Measurements from ENCODE around the gene SLC35E2B. TPM values are rescaled to one million over a fixed set of nuclear protein-coding genes. Genes with fewer than 3 reads are reported as not detected.
"Not testable (repeated sequence)": the region's sequence is repeated elsewhere in the genome, so short reads cannot be mapped to it uniquely, and the experiment has no call there.

Gene SLC35E2B
- total RNA-seq, 4 donors from 2014 or later, result 63.4 to 202 (median 83.9) TPM

DNA sequence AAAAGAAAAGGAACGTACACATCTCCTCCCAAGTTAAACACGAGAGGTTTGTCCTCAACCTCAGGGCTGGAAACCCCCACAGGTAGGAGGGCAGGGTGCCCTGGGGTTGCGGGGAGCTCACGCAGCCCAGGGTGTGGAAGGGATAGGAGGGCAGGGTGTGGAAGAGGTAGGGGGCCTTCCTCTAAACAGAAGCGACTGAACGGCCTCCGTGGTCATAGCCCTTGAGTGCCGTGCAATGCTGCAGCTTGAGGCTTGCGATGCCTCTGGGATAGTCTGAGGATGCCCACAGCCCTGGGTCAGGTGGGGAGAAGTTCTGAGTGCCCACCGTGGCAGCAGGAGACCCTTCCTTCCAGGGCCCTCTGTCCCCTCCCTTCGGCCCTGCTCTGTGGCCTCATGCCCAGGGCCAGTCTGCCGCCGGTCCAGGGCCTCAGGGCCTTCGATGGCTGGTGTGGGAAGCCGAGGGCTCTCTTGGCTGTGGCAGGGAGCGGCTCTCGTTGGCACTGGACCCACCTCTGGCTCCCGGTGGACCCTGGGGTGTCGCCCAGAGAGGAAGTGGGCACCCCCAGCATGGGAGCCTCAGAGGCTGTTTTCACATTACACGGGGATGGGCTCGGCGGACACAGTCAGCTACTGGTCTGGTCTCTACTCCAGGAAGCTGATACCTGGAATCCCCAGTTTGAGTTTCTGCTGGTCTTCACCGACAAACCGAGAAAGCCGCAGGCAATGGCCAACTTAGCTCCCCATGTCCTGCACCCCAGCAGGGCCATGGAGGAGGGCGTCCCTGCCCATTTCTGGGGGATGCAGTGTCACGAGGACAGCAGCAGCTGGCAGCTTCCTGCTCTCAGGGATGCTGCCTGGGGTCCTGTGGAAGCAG lies 27.4 kb downstream of the SLC35E2B start:
- intact Hi-C loops (cut with DNase I; ENCODE audit: low total_unique reads) (no loop called here), in situ Hi-C loops (cut with MboI; ENCODE audit: low pct_ligation_motif_present in 1 of 4, low pct_unique_long_range_greater_than_20kb in 1 of 4, low sequenced_read_pairs in 3 of 4) (no loop called here)
- no peaks in the 10 kb centered on the region for H3K9me3 ChIP-seq
- DNase-seq, result no peak
- H3K27me3 ChIP-seq, result no peaks in the 10 kb centered on the region
- peaks cover 0 to 11% (median 6%) of the 10 kb centered on the region in 4 donors for H3K4me1 ChIP-seq
- peaks cover 0 to 34% (median 14%) of the 10 kb centered on the region in 4 donors for H3K36me3 ChIP-seq
- H3K27ac ChIP-seq, result no peak overlapping the region
- H3K4me3 ChIP-seq, result no peak overlapping the region
- 80 to 92% methylated on average over 2 to 21 of the region's 27 CpGs for WGBS, 2 donors (ENCODE audit: low coverage in 1 of 2)
- TF ChIP-seq POLR2AphosphoS5 (IDR thresholded peaks at IDR 0.05) (no peak), EP300 (IDR thresholded peaks at IDR 0.05; ENCODE audit: low read depth) (no peak), POLR2A (IDR thresholded peaks at IDR 0.05) (no peak)
- TF ChIP-seq, protein P1, sequence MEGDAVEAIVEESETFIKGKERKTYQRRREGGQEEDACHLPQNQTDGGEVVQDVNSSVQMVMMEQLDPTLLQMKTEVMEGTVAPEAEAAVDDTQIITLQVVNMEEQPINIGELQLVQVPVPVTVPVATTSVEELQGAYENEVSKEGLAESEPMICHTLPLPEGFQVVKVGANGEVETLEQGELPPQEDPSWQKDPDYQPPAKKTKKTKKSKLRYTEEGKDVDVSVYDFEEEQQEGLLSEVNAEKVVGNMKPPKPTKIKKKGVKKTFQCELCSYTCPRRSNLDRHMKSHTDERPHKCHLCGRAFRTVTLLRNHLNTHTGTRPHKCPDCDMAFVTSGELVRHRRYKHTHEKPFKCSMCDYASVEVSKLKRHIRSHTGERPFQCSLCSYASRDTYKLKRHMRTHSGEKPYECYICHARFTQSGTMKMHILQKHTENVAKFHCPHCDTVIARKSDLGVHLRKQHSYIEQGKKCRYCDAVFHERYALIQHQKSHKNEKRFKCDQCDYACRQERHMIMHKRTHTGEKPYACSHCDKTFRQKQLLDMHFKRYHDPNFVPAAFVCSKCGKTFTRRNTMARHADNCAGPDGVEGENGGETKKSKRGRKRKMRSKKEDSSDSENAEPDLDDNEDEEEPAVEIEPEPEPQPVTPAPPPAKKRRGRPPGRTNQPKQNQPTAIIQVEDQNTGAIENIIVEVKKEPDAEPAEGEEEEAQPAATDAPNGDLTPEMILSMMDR (IDR thresholded peaks at IDR 0.05), result no peak

DNA sequence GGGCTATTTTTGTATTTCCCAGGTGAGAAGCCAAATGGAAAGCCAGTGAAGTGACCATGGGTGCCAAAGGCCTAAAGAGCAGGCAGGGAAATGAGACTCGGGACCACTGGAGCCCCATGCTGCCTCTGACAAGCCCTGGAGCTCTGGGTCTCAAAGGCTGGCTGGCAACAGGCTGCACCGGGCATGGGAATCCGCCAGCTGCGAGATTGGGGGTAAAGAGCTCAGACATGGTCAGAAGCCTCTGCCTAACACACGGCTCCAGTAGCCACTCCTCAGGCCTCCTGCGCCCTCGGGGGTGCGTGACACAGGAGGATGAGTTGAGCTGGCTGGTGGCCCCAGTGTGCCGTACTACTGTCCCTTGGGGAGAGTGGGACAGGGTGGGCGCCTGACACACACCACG lies 28.3 kb downstream of the SLC35E2B start:
- H3K36me3 ChIP-seq, result peaks cover 0 to 29% (median 11%) of the 10 kb centered on the region in 4 donors

DNA sequence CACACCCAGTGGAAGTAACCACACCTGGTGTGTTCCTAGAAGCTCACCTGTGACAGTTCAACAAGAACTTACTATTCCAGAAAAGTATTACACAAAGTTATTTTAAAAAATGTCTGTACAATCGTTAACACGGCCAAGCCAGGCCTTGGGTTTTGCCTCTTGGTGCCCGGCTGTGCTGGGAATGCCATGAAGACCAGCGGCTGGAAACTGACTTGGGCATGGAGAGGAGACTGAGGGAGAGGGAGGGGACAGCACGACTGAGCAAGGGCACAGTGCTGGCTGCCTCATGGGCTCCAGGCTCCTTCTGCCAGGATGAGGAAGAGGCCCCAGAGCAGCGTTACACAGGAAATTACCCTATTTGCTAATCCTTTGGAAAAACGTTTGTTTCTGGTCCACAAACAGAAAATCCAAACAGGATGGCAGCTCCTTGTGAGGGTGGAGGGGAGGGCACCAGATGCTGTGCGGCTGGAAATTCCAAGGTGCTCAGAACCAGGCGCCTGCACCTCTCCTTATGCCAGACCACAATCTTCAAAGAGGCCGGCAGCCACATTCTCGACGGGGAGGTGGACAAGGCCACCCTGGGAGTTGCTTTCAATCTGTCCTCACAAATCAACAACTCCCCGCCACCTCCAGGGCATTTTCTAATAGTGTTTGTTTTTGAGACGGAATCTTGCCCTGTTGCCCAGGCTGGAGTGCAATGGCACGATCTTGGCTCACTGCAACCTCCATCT lies 29.6 kb downstream of the SLC35E2B start:
- Histone ChIP-seq H3K27ac (peak overlapping the region; percentile 49 to 73 (median 58)), H3K36me3 (peaks cover 0 to 20% (median 9%) of the 10 kb centered on the region in 4 donors), H3K4me1 (peaks cover 3 to 11% (median 6%) of the 10 kb centered on the region in 4 donors)
- H3K9me3 ChIP-seq; H3K4me3 ChIP-seq; in situ Hi-C loops (cut with MboI; ENCODE audit: low pct_ligation_motif_present in 1 of 4, low pct_unique_long_range_greater_than_20kb in 1 of 4, low sequenced_read_pairs in 3 of 4); intact Hi-C loops (cut with DNase I; ENCODE audit: low total_unique reads); DNase-seq; H3K27me3 ChIP-seq: not testable (repeated sequence)
- whole genome bisulfite sequencing, 2 donors (ENCODE audit: low coverage in 1 of 2), result 67% methylated on average over 15 of the region's 15 CpGs; no CpG with 5 or more reads in 1 of the 2 donors

More for the DNA sequence above, 28.3 kb downstream of the SLC35E2B start:
- H3K4me3 ChIP-seq; in situ Hi-C loops (cut with MboI; ENCODE audit: low pct_ligation_motif_present in 1 of 4, low pct_unique_long_range_greater_than_20kb in 1 of 4, low sequenced_read_pairs in 3 of 4); intact Hi-C loops (cut with DNase I; ENCODE audit: low total_unique reads); H3K27ac ChIP-seq; H3K27me3 ChIP-seq; DNase-seq; H3K9me3 ChIP-seq: not testable (repeated sequence)
- peaks cover 3 to 11% (median 6%) of the 10 kb centered on the region in 4 donors for H3K4me1 ChIP-seq
- WGBS, 2 donors (ENCODE audit: low coverage in 1 of 2), result 74% methylated on average over 3 of the region's 11 CpGs; no CpG with 5 or more reads in 1 of the 2 donors

DNA sequence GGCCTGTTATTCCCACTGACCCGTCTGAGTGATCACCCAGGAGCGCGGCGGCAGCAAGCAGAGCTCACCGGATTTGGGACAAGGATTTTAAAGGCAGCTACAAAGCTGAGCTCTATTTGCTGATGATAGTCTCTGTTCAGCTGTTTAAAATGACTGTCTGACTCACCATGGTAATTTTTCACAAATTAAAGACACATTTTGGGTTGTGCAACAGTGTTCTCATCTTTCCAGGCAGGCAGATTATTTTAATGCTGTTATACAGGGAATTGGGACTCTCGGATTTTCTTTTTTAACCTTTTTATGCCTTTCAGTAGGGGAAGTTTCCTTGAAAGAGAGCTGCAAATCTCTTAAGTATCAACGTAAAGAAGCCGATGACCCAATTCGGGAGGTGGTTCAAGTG lies 30.2 kb downstream of the SLC35E2B start:
- DNase-seq; in situ Hi-C loops (cut with MboI; ENCODE audit: low pct_ligation_motif_present in 1 of 4, low pct_unique_long_range_greater_than_20kb in 1 of 4, low sequenced_read_pairs in 3 of 4); intact Hi-C loops (cut with DNase I; ENCODE audit: low total_unique reads); H3K27me3 ChIP-seq; H3K9me3 ChIP-seq; H3K4me3 ChIP-seq: not testable (repeated sequence)
- 74% methylated on average over 8 of the region's 9 CpGs; no CpG with 5 or more reads in 1 of the 2 donors for WGBS, 2 donors (ENCODE audit: low coverage in 1 of 2)
- H3K36me3 ChIP-seq, result peaks cover 0 to 20% (median 9%) of the 10 kb centered on the region in 4 donors
- peak overlapping the region; percentile 49 to 73 (median 58) for H3K27ac ChIP-seq
- H3K4me1 ChIP-seq, result peaks cover 3 to 14% (median 6%) of the 10 kb centered on the region in 4 donors

DNA sequence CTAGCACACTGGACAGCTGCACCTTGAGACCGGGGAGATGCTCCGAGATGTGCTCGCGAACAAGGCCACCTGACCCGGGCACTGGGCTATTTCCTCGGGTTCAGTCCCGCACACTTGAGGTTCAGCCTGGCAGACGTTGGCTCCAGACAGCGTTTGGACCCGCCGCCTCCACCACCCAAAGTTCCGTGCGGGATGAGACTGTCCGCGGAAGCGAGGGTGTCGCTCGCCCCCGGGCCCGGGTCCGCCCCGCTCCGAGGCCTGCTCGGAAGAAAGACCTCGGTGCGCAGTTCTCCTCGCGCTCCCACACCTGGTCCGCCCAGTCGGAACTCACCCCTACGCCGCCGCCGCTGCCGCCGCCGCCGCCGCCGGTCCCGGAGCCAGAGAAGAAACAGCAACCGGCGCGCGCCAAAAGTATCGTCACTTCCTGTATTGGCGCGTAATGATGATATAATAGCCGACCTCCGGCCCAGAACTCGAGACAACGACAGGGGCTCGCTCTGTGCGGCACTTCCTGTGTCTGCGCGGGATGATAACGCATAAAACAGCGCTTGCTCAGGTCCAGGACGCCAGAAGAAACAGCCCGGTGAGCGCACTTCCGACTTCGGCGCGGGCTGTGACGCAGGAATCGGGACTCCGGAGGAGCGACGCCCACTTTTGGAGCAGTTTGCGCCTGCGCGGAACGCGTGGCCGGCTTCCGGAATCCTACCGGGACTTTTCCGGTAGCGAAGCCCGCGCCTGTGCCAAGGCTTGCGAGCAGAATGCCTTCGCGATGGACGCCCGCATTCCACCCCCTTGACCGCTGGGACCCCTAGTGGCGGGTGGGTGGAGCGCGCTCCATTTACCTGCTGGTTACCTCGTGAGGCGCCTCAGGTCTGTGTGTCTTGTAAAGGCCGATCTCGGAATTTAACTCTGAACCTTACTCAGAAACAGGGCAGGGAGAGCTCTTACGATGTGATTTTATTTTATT lies 33.7 kb downstream of the SLC35E2B start, which contains the start of gene CDK11B:
Gene CDK11B, minus strand, starts transcription at position 422 of the 967 bp plus-strand sequence. CDS start 1,519 bp downstream, outside the sequence.
- TF ChIP-seq, protein P1 (IDR thresholded peaks at IDR 0.05), result peak; percentile 20 to 58 (median 38)
- TF ChIP-seq POLR2A (IDR thresholded peaks at IDR 0.05), result peak; percentile 74
- TF ChIP-seq POLR2AphosphoS5 (IDR thresholded peaks at IDR 0.05), result peak; percentile 78 to 80 (median 80)
- intact Hi-C loops (cut with DNase I; ENCODE audit: low total_unique reads); H3K9me3 ChIP-seq; H3K27me3 ChIP-seq: not testable (repeated sequence)
- H3K27ac ChIP-seq, result peak within 1 kb of the TSS; percentile 95 to 100 (median 98)
- H3K4me1 ChIP-seq, result peaks cover 3 to 36% (median 22%) of the 10 kb centered on the region in 4 donors
- peak; percentile 95 for DNase-seq
- in situ Hi-C loops (cut with MboI; ENCODE audit: low pct_ligation_motif_present in 1 of 4, low pct_unique_long_range_greater_than_20kb in 1 of 4, low sequenced_read_pairs in 3 of 4), result loop anchor here in 1 of 4 donors (5.0 kb wide), 1 partner anchor 63 kb away; the partner anchor contains the start of gene CDK11A
- WGBS, 2 donors (ENCODE audit: low coverage in 1 of 2), result 0 to 20% methylated on average over 2 to 9 of the region's 96 CpGs
- peak within 1 kb of the TSS; percentile 59 to 82 (median 70) for H3K4me3 ChIP-seq
- peaks cover 0 to 22% (median 10%) of the 10 kb centered on the region in 4 donors for H3K36me3 ChIP-seq

All from transverse colon (tissue), 4 donors.